GM10248 (cell line): ENCODE results near the gene NOXO1.

Source experiments
- CTCF ChIA-PET: fragments of 300-600 bp; sonication (Branson Sonifier 250); formaldehyde crosslinking; extraction: SDS; loops from one replicate; lab custom pipeline; 2021; ENCODE audit warnings: antibody characterized with exemption; lab: Yijun Ruan, JAX
- POLR2A ChIA-PET: fragments of 350-650 bp; sonication (Branson Sonifier 250); formaldehyde crosslinking; extraction: SDS; loops from one replicate; lab custom pipeline; 2020; ENCODE audit warnings: antibody characterized with exemption; lab: Yijun Ruan, JAX
- DNase-seq: peaks from one replicate; pipeline ENCODE4 v3.0.0; 2012; ENCODE audit errors: extremely low spot score
- CTCF ChIP-seq: IDR thresholded peaks from 2 replicates; pipeline ENCODE4 v1.5.1; 2012; ENCODE audit warnings: mild to moderate bottlenecking, low read depth; ENCODE audit errors: extremely low read depth, missing control alignments, control extremely low read depth

Gene NOXO1

GRCh38 chr16:2023092-2024031, 42.1 kb upstream of the NOXO1 start:
- ChIA-PET CTCF (interaction anchor here (0.7 to 7.1 kb wide), 27 partner anchors 8 to 463 kb away, joined by 3 to 78 read pairs (median 4); partner anchors contain the start of genes ECI1, NTHL1, RAB26 and TRAF7), POLR2A (interaction anchor here (2.0 kb wide), 1 partner anchor 132 kb away, joined by 12 read pairs; the partner anchor contains the start of gene TRAF7)
- DNase-seq, result peak; percentile 98
- TF ChIP-seq CTCF, result peak; percentile 95

- ChIA-PET CTCF (interaction anchor here (0.7 to 7.1 kb wide), 25 partner anchors 9 to 464 kb away, joined by 3 to 78 read pairs (median 4); partner anchors contain the start of genes ECI1, NTHL1, TRAF7 and TSC2), POLR2A (interaction anchor here (0.7 to 2.0 kb wide), 2 partner anchors 133 to 239 kb away, joined by 4 to 12 read pairs; partner anchors contain the start of gene TRAF7)
- TF ChIP-seq CTCF, result no peak
- no peak for DNase-seq
These were observed 41.4 kb upstream of the NOXO1 start for GRCh38 chr16:2022723-2023091.

GRCh38 chr16:2019921-2020831, 38.9 kb upstream of the NOXO1 start:
- POLR2A ChIA-PET, result interaction anchor here (0.5 to 1.6 kb wide), 3 partner anchors 132 to 135 kb away, joined by 4 to 8 read pairs (median 5); partner anchors contain the start of gene TRAF7
- no peak for DNase-seq
- no peak for TF ChIP-seq CTCF
- CTCF ChIA-PET, result interaction anchor here (1.3 to 7.1 kb wide), 5 partner anchors 11 to 133 kb away, joined by 4 to 78 read pairs (median 18); partner anchors contain the start of genes RAB26 and TRAF7

GRCh38 chr16:2019518-2019920, 38.2 kb upstream of the NOXO1 start, which contains the start of gene NPW:
TSS of gene NPW (plus strand) at chr16:2019785.
- no peak for DNase-seq
- ChIA-PET POLR2A (interaction anchor here (1.6 kb wide), 1 partner anchor 136 kb away, joined by 4 read pairs; the partner anchor contains the start of gene TRAF7), CTCF (interaction anchor here (1.3 to 7.1 kb wide), 4 partner anchors 11 to 133 kb away, joined by 4 to 78 read pairs (median 41); partner anchors contain the start of genes RAB26 and TRAF7)
- TF ChIP-seq CTCF, result no peak

- POLR2A ChIA-PET, result interaction anchor here (0.5 to 0.7 kb wide), 2 partner anchors 139 to 211 kb away, joined by 5 to 8 read pairs; partner anchors contain the start of gene TRAF7
- CTCF ChIA-PET, result interaction anchor here (1.1 to 3.5 kb wide), 4 partner anchors 11 to 131 kb away, joined by 3 to 15 read pairs (median 4); no protein-coding TSS in a partner anchor
- no peak for DNase-seq
- TF ChIP-seq CTCF, result peak; percentile 9
These were observed 35.2 kb upstream of the NOXO1 start for GRCh38 chr16:2016407-2016922.
